GM19025 (cell line): ENCODE results near the gene BDKRB2.

ENCODE experiments used
- ATAC-seq: cut with Tn5 transposase; IDR thresholded peaks from one replicate; pipeline ENCODE4 v1.9.1; 2021; ENCODE audit warnings: mild to moderate bottlenecking, low read depth, moderate library complexity; ENCODE audit not compliant: unreplicated experiment

BDKRB2 gene

GRCh38 chr14:96197163-96197852 lies 7.3 kb upstream of the BDKRB2 start:
- no peak for ATAC-seq

GRCh38 chr14:96197969-96198368 lies 6.7 kb upstream of the BDKRB2 start:
- ATAC-seq = no peak

GRCh38 chr14:96198430-96199130 lies 6.1 kb upstream of the BDKRB2 start:
- no peak for ATAC-seq

GRCh38 chr14:96201157-96201556 lies 3.5 kb upstream of the BDKRB2 start:
- no peak for ATAC-seq

- no peak for ATAC-seq
Observed at GRCh38 chr14:96201965-96202364, 2.7 kb upstream of the BDKRB2 start.

GRCh38 chr14:96202441-96203094 lies 2.1 kb upstream of the BDKRB2 start:
- ATAC-seq = no peak

GRCh38 chr14:96203116-96203515 lies 1.5 kb upstream of the BDKRB2 start:
- no peak for ATAC-seq

GRCh38 chr14:96203635-96204034 lies 1.0 kb upstream of the BDKRB2 start:
- no peak for ATAC-seq

- ATAC-seq = no peak
Observed at GRCh38 chr14:96205059-96205977, 679 bp downstream of the BDKRB2 start.

GRCh38 chr14:96205978-96206360 lies 1.3 kb downstream of the BDKRB2 start:
- ATAC-seq = no peak

GRCh38 chr14:96206461-96206860 lies 1.8 kb downstream of the BDKRB2 start:
- no peak for ATAC-seq

- no peak for ATAC-seq
Observed at GRCh38 chr14:96207686-96208085, 3.0 kb downstream of the BDKRB2 start.

- no peak for ATAC-seq
Observed at GRCh38 chr14:96208739-96209138, 4.1 kb downstream of the BDKRB2 start.

GRCh38 chr14:96212140-96212539 lies 7.5 kb downstream of the BDKRB2 start:
- ATAC-seq = no peak

GRCh38 chr14:96212896-96213295 lies 8.3 kb downstream of the BDKRB2 start:
- no peak for ATAC-seq

- ATAC-seq = no peak
Observed at GRCh38 chr14:96213871-96214465, 9.3 kb downstream of the BDKRB2 start.

- ATAC-seq = no peak
Observed at GRCh38 chr14:96214793-96215192, 10.2 kb downstream of the BDKRB2 start.

- ATAC-seq = no peak
Observed at GRCh38 chr14:96215452-96216244, 11.0 kb downstream of the BDKRB2 start.

GRCh38 chr14:96216627-96217026 lies 12.0 kb downstream of the BDKRB2 start:
- ATAC-seq = no peak
